NB4 (cell line): Measurements from ENCODE around the gene RNF130.

Experiments used
- DNase-seq: peaks from one replicate; pipeline ENCODE4 v3.0.0; 2010; ENCODE audit warnings: low read depth
- H3K4me3 ChIP-seq: one replicate; pipeline ENCODE4 v1.5.1; 2011; ENCODE audit warnings: mild to moderate bottlenecking, low read depth, low read length, moderate library complexity
- CTCF ChIP-seq: IDR thresholded peaks from one replicate; pipeline ENCODE4 v1.5.1; 2012; ENCODE audit warnings: low read depth, low read length
- MAX ChIP-seq: IDR thresholded peaks from 2 replicates; pipeline ENCODE4 v1.6.1; 2011; ENCODE audit warnings: low read depth, low read length
- MYC ChIP-seq: IDR thresholded peaks from 2 replicates; pipeline ENCODE4 v1.6.1; 2011; ENCODE audit warnings: low read depth, low read length
- POLR2A ChIP-seq: IDR thresholded peaks from 2 replicates; pipeline ENCODE4 v1.6.1; 2011; ENCODE audit warnings: mild to moderate bottlenecking; ENCODE audit not compliant: insufficient read length; ENCODE audit errors: extremely low read depth

RNF130 gene

GRCh38 chr5:180069589-180070247 is 1.8 kb downstream of the RNF130 start:
- peak overlapping the region; percentile 64 for H3K4me3 ChIP-seq
- DNase-seq: peak; percentile 98
- TF ChIP-seq MAX (peak; percentile 95), CTCF (no peak), MYC (peak; percentile 92), POLR2A (no peak)

GRCh38 chr5:180068519-180069090 is 3.0 kb downstream of the RNF130 start:
- no peak for DNase-seq
- H3K4me3 ChIP-seq: peak overlapping the region; percentile 64
- no peak for TF ChIP-seq POLR2A
- no peak for TF ChIP-seq MAX
- no peak for TF ChIP-seq MYC
- no peak for TF ChIP-seq CTCF

GRCh38 chr5:180067986-180068385 is 3.6 kb downstream of the RNF130 start:
- no peak for TF ChIP-seq CTCF
- no peak for TF ChIP-seq POLR2A
- TF ChIP-seq MAX: no peak
- TF ChIP-seq MYC: no peak
- H3K4me3 ChIP-seq: no peak overlapping the region
- DNase-seq: no peak

- H3K4me3 ChIP-seq: no peak overlapping the region
- TF ChIP-seq MYC (no peak), CTCF (no peak), MAX (no peak), POLR2A (no peak)
- DNase-seq: no peak
These were observed 11.4 kb downstream of the RNF130 start for GRCh38 chr5:180060192-180060591.

GRCh38 chr5:180059326-180059725 is 12.2 kb downstream of the RNF130 start:
- no peak for DNase-seq
- no peak for TF ChIP-seq CTCF
- no peak for TF ChIP-seq MYC
- TF ChIP-seq MAX: no peak
- TF ChIP-seq POLR2A: no peak

GRCh38 chr5:180056153-180056552 is 15.4 kb downstream of the RNF130 start:
- no peak for DNase-seq
- TF ChIP-seq POLR2A: no peak
- TF ChIP-seq MYC: no peak
- TF ChIP-seq CTCF: no peak
- no peak for TF ChIP-seq MAX
- no peak overlapping the region for H3K4me3 ChIP-seq

More at GRCh38 chr5:180059326-180059725, 12.2 kb downstream of the RNF130 start:
- no peak overlapping the region for H3K4me3 ChIP-seq
